ENCODE results near the gene SLC29A3. TPM values are rescaled to one million over a fixed set of nuclear protein-coding genes. Genes with fewer than 3 reads are reported as not detected.

Gene SLC29A3
- total and polyA plus RNA-seq, 2 experiments from 2014 or later = 10.3 to 12.3 TPM

GRCh38 chr10:71308244-71308643, 10.8 kb upstream of the SLC29A3 start:
- no peak overlapping the region for H3K27ac ChIP-seq (ENCODE audit: low read depth)
- DNase-seq (ENCODE audit: low spot score) = no peak

GRCh38 chr10:71308985-71309384, 10.1 kb upstream of the SLC29A3 start:
- no peak overlapping the region for H3K4me3 Mint-ChIP-seq
- no peaks in the 10 kb centered on the region for H3K36me3 Mint-ChIP-seq (ENCODE audit: low read depth)
- H3K9me2 ChIP-seq (ENCODE audit: insufficient read depth) = no peaks in the 10 kb centered on the region
- H3K27me3 Mint-ChIP-seq (ENCODE audit: insufficient read depth, low read depth, poor library complexity) = peaks cover 9% of the 10 kb centered on the region
- H3K9me3 Mint-ChIP-seq = no peaks in the 10 kb centered on the region
- no peak overlapping the region for H3K27ac ChIP-seq (ENCODE audit: low read depth)
- H3K79me2 ChIP-seq (replicated peaks; ENCODE audit: insufficient read depth) = no peaks in the 10 kb centered on the region
- H3K4me1 Mint-ChIP-seq = peaks cover 7% of the 10 kb centered on the region; the same call in 2 of the 3 replicates
- H3K4me1 ChIP-seq (ENCODE audit: insufficient read depth) = no peaks in the 10 kb centered on the region
- no peak for ATAC-seq
- no peaks in the 10 kb centered on the region for H3K36me3 ChIP-seq (ENCODE audit: insufficient read depth)
- H3F3A ChIP-seq (replicated peaks; ENCODE audit: low read depth) = no peaks in the 10 kb centered on the region
- H3K4me3 ChIP-seq = no peak overlapping the region
- no peak overlapping the region for H3K27ac Mint-ChIP-seq
- DNase-seq (ENCODE audit: low spot score) = no peak
- no peaks in the 10 kb centered on the region for H3K27me3 ChIP-seq (ENCODE audit: insufficient read depth)
- H3K4me2 ChIP-seq = no peak overlapping the region
- no peak overlapping the region for H2AFZ ChIP-seq
- H4K20me1 ChIP-seq (replicated peaks; ENCODE audit: insufficient read depth) = no peaks in the 10 kb centered on the region; the same call in 1 of the 2 replicates
- TF ChIP-seq REST (IDR thresholded peaks at IDR 0.05; ENCODE audit: unreplicated experiment) = no peak
- no peak for TF ChIP-seq ETS1 (IDR thresholded peaks at IDR 0.05)
- no peak for TF ChIP-seq POLR2AphosphoS5 (IDR thresholded peaks at IDR 0.05; ENCODE audit: low read depth)
- TF ChIP-seq EZH2 (IDR thresholded peaks at IDR 0.05; ENCODE audit: low read depth, unreplicated experiment) = no peak
- no peak for TF ChIP-seq EZH2phosphoT487 (IDR thresholded peaks at IDR 0.05; ENCODE audit: unreplicated experiment)
- no peak for TF ChIP-seq JUNB (IDR thresholded peaks at IDR 0.05; ENCODE audit: unreplicated experiment)
- TF ChIP-seq NANOG (IDR thresholded peaks at IDR 0.05; ENCODE audit: borderline replicate concordance) = no peak
- TF ChIP-seq ZNF462 (CRISPR knock-in tag; IDR thresholded peaks at IDR 0.05) = no peak
- TF ChIP-seq ZNF114 (CRISPR knock-in tag; IDR thresholded peaks at IDR 0.05) = no peak

More at GRCh38 chr10:71308244-71308643, 10.8 kb upstream of the SLC29A3 start:
- Histone ChIP-seq H3K4me1 (ENCODE audit: insufficient read depth) (no peaks in the 10 kb centered on the region), H3K27me3 (ENCODE audit: insufficient read depth) (no peaks in the 10 kb centered on the region), H3K36me3 (ENCODE audit: insufficient read depth) (no peaks in the 10 kb centered on the region), H3K4me2 (no peak overlapping the region), H3K9me2 (ENCODE audit: insufficient read depth) (no peaks in the 10 kb centered on the region), H3K79me2 (replicated peaks; ENCODE audit: insufficient read depth) (no peaks in the 10 kb centered on the region), H3F3A (replicated peaks; ENCODE audit: low read depth) (no peaks in the 10 kb centered on the region), H2AFZ (no peak overlapping the region), H4K20me1 (replicated peaks; ENCODE audit: insufficient read depth) (no peaks in the 10 kb centered on the region; the same call in 1 of the 2 replicates), H3K4me3 (no peak overlapping the region)
- Mint-ChIP-seq H3K4me1 (peaks cover 7% of the 10 kb centered on the region; the same call in 2 of the 3 replicates), H3K4me3 (no peak overlapping the region), H3K27me3 (ENCODE audit: insufficient read depth, low read depth, poor library complexity) (peaks cover 9% of the 10 kb centered on the region), H3K36me3 (ENCODE audit: low read depth) (no peaks in the 10 kb centered on the region), H3K9me3 (no peaks in the 10 kb centered on the region), H3K27ac (no peak overlapping the region)
- TF ChIP-seq EZH2phosphoT487 (IDR thresholded peaks at IDR 0.05; ENCODE audit: unreplicated experiment) (no peak), POLR2AphosphoS5 (IDR thresholded peaks at IDR 0.05; ENCODE audit: low read depth) (no peak), NANOG (IDR thresholded peaks at IDR 0.05; ENCODE audit: borderline replicate concordance) (no peak), STAT1 (IDR thresholded peaks at IDR 0.05; ENCODE audit: unreplicated experiment) (no peak), ZNF331 (CRISPR knock-in tag; IDR thresholded peaks at IDR 0.05; ENCODE audit: low read depth) (no peak), CREB1 (CRISPR knock-in tag; IDR thresholded peaks at IDR 0.05; ENCODE audit: low read depth) (no peak)
- ATAC-seq = no peak

Measured in GM23338 (cell line).